Upper lobe of left lung (tissue), 4 donors: ENCODE results near the gene ISOC2.

Experiments
- CTCF ChIP-seq, 6 experiments: fragments of 450-650 bp in 4 of 6; fragments of 200-600 bp in 2 of 6; sonication (generic) in 2 of 6; IDR thresholded peaks; one replicate each; pipeline ENCODE4 v1.5.1; 2016 to 2019; ENCODE audit warnings: antibody characterized with exemption in 6 of 6
- POLR2A ChIP-seq, 4 donors: fragments of 450-650 bp; IDR thresholded peaks; one replicate each; pipeline ENCODE4 v1.5.1; 2016 to 2017; ENCODE audit warnings: antibody characterized with exemption in 4 of 4, mild to moderate bottlenecking in 2 of 4
- POLR2AphosphoS5 ChIP-seq, 2 donors: sonication (generic); formaldehyde crosslinking; IDR thresholded peaks; one replicate each; pipeline ENCODE4 v1.5.1; 2017; ENCODE audit warnings: antibody characterized with exemption in 2 of 2

- TF ChIP-seq POLR2A (IDR thresholded peaks at IDR 0.05) (no peak), CTCF (IDR thresholded peaks at IDR 0.05) (no peak), POLR2AphosphoS5 (IDR thresholded peaks at IDR 0.05) (no peak)
Observed at GRCh38 chr19:55508120-55508519, 46.7 kb upstream of the ISOC2 start.
